HEK293 (cell line): ENCODE data around the gene PAQR5.

Experiments used
- KLF8 ChIP-seq: fragments of 450-650 bp; formaldehyde crosslinking; IDR thresholded peaks from 2 replicates; pipeline ENCODE4 v1.5.1; 2016; ENCODE audit warnings: missing biosample characterization, missing genetic modification characterization
- RBAK ChIP-seq: fragments of 450-650 bp; formaldehyde crosslinking; IDR thresholded peaks from 2 replicates; pipeline ENCODE4 v1.5.1; 2016; ENCODE audit warnings: missing biosample characterization, missing genetic modification characterization
- SP3 ChIP-seq: fragments of 450-650 bp; formaldehyde crosslinking; IDR thresholded peaks from 2 replicates; pipeline ENCODE4 v1.5.1; 2016; ENCODE audit warnings: missing biosample characterization, missing genetic modification characterization
- TCF7L2 ChIP-seq: IDR thresholded peaks from 2 replicates; pipeline ENCODE4 v1.6.1; 2011; ENCODE audit warnings: low read depth, mild to moderate bottlenecking, inconsistent platforms, low read length, moderate library complexity, borderline replicate concordance
- YY1 ChIP-seq: fragments of 450-650 bp; formaldehyde crosslinking; IDR thresholded peaks from 2 replicates; pipeline ENCODE4 v1.5.1; 2018; ENCODE audit warnings: missing biosample characterization, missing genetic modification characterization
- ZFP37 ChIP-seq: fragments of 450-650 bp; formaldehyde crosslinking; IDR thresholded peaks from 2 replicates; pipeline ENCODE4 v1.5.1; 2016; ENCODE audit warnings: missing biosample characterization, missing genetic modification characterization
- ZNF146 ChIP-seq: fragments of 450-650 bp; formaldehyde crosslinking; IDR thresholded peaks from 2 replicates; pipeline ENCODE4 v1.5.1; 2016; ENCODE audit warnings: missing biosample characterization, missing genetic modification characterization
- ZNF561 ChIP-seq: fragments of 450-650 bp; IDR thresholded peaks from 2 replicates; pipeline ENCODE4 v1.5.1; 2018; ENCODE audit warnings: missing biosample characterization, missing genetic modification characterization, borderline replicate concordance
- ZNF610 ChIP-seq: fragments of 450-650 bp; formaldehyde crosslinking; IDR thresholded peaks from 2 replicates; pipeline ENCODE4 v1.5.1; 2016; ENCODE audit warnings: missing biosample characterization, missing genetic modification characterization, borderline replicate concordance
- TF ChIP-seq, protein P1 (sequence below): fragments of 450-650 bp; formaldehyde crosslinking; IDR thresholded peaks from 2 replicates; pipeline ENCODE4 v1.5.1; 2016; ENCODE audit warnings: missing biosample characterization, missing genetic modification characterization
- TF ChIP-seq, protein P2 (sequence below): IDR thresholded peaks from 2 replicates; pipeline ENCODE4 v1.6.1; 2011; ENCODE audit warnings: mild to moderate bottlenecking, low read depth, low read length, borderline replicate concordance
- TF ChIP-seq, protein P3 (sequence below): fragments of 450-650 bp; formaldehyde crosslinking; IDR thresholded peaks from 2 replicates; pipeline ENCODE4 v1.5.1; 2016; ENCODE audit warnings: missing biosample characterization, missing genetic modification characterization, borderline replicate concordance
- TF ChIP-seq, protein P4 (sequence below): fragments of 450-650 bp; formaldehyde crosslinking; IDR thresholded peaks from 2 replicates; pipeline ENCODE4 v1.5.1; 2016; ENCODE audit warnings: missing biosample characterization, missing genetic modification characterization
- TF ChIP-seq, protein P5 (sequence below): fragments of 450-650 bp; formaldehyde crosslinking; IDR thresholded peaks from 2 replicates; pipeline ENCODE4 v1.5.1; 2016; ENCODE audit warnings: missing biosample characterization, missing genetic modification characterization

DNA sequence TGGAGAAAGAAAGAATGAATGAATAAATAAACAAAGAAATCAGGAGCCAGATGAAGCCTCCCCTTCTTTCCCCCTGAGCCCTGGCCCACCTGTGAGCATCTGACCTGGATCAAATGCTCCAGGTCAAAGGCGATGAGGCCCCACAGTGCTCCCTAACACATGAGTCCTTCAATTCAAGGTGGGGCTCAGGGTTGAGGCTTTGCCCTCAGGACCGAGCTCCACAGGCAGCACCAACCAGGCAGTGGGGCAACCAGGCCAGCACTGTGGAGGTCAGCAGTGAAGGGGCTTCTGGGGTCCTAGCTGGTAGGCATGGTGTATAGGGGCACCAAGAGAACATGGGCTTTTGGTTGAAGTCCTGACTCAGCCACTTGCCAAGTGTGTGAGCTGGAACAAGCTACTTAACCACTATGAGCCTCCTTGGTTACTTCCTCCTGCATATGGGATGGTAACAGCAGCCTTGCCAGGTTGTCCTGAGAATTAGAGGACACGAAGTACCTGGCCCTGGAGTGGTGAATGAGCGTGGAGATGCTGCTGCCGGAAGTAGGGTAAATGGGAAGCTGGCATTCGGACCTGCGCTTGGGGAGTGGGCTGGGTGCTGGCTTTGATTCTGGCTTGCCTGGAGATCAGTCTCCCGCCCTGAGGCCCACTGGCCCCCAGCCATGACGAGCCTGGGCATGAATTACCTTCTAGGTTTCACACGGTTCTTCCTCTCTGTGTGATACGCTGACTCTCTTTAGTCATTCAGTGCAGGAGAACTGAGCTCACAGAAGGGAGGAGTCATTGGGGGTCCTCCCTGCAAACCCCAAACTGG, 10.0 kb upstream of the PAQR5 start:
- TF ChIP-seq, protein P1, sequence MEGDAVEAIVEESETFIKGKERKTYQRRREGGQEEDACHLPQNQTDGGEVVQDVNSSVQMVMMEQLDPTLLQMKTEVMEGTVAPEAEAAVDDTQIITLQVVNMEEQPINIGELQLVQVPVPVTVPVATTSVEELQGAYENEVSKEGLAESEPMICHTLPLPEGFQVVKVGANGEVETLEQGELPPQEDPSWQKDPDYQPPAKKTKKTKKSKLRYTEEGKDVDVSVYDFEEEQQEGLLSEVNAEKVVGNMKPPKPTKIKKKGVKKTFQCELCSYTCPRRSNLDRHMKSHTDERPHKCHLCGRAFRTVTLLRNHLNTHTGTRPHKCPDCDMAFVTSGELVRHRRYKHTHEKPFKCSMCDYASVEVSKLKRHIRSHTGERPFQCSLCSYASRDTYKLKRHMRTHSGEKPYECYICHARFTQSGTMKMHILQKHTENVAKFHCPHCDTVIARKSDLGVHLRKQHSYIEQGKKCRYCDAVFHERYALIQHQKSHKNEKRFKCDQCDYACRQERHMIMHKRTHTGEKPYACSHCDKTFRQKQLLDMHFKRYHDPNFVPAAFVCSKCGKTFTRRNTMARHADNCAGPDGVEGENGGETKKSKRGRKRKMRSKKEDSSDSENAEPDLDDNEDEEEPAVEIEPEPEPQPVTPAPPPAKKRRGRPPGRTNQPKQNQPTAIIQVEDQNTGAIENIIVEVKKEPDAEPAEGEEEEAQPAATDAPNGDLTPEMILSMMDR (tag by site-specific recombination), result no peak
- TF ChIP-seq YY1 (tag by site-specific recombination), result no peak
- TF ChIP-seq ZNF146 (tag by site-specific recombination), result no peak
- no peak for TF ChIP-seq TCF7L2
- TF ChIP-seq KLF8 (tag by site-specific recombination), result no peak
- TF ChIP-seq SP3 (tag by site-specific recombination), result no peak
- TF ChIP-seq, protein P2, sequence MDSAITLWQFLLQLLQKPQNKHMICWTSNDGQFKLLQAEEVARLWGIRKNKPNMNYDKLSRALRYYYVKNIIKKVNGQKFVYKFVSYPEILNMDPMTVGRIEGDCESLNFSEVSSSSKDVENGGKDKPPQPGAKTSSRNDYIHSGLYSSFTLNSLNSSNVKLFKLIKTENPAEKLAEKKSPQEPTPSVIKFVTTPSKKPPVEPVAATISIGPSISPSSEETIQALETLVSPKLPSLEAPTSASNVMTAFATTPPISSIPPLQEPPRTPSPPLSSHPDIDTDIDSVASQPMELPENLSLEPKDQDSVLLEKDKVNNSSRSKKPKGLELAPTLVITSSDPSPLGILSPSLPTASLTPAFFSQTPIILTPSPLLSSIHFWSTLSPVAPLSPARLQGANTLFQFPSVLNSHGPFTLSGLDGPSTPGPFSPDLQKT, result no peak
- TF ChIP-seq, protein P3, sequence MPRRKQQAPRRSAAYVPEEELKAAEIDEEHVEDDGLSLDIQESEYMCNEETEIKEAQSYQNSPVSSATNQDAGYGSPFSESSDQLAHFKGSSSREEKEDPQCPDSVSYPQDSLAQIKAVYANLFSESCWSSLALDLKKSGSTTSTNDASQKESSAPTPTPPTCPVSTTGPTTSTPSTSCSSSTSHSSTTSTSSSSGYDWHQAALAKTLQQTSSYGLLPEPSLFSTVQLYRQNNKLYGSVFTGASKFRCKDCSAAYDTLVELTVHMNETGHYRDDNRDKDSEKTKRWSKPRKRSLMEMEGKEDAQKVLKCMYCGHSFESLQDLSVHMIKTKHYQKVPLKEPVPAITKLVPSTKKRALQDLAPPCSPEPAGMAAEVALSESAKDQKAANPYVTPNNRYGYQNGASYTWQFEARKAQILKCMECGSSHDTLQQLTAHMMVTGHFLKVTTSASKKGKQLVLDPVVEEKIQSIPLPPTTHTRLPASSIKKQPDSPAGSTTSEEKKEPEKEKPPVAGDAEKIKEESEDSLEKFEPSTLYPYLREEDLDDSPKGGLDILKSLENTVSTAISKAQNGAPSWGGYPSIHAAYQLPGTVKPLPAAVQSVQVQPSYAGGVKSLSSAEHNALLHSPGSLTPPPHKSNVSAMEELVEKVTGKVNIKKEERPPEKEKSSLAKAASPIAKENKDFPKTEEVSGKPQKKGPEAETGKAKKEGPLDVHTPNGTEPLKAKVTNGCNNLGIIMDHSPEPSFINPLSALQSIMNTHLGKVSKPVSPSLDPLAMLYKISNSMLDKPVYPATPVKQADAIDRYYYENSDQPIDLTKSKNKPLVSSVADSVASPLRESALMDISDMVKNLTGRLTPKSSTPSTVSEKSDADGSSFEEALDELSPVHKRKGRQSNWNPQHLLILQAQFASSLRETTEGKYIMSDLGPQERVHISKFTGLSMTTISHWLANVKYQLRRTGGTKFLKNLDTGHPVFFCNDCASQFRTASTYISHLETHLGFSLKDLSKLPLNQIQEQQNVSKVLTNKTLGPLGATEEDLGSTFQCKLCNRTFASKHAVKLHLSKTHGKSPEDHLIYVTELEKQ (tag by site-specific recombination), result no peak
- TF ChIP-seq, protein P4, sequence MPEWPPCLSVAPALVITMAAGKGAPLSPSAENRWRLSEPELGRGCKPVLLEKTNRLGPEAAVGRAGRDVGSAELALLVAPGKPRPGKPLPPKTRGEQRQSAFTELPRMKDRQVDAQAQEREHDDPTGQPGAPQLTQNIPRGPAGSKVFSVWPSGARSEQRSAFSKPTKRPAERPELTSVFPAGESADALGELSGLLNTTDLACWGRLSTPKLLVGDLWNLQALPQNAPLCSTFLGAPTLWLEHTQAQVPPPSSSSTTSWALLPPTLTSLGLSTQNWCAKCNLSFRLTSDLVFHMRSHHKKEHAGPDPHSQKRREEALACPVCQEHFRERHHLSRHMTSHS (tag by site-specific recombination), result no peak
- TF ChIP-seq RBAK, result no peak
- TF ChIP-seq, protein P5, sequence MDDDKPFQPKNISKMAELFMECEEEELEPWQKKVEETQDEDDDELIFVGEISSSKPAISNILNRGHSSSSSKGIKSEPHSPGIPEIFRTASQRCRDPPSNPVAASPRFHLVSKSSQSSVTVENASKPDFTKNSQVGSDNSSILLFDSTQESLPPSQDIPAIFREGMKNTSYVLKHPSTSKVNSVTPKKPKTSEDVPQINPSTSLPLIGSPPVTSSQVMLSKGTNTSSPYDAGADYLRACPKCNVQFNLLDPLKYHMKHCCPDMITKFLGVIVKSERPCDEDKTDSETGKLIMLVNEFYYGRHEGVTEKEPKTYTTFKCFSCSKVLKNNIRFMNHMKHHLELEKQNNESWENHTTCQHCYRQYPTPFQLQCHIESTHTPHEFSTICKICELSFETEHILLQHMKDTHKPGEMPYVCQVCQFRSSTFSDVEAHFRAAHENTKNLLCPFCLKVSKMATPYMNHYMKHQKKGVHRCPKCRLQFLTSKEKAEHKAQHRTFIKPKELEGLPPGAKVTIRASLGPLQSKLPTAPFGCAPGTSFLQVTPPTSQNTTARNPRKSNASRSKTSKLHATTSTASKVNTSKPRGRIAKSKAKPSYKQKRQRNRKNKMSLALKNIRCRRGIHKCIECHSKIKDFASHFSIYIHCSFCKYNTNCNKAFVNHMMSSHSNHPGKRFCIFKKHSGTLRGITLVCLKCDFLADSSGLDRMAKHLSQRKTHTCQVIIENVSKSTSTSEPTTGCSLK (tag by site-specific recombination), result no peak
- TF ChIP-seq ZFP37 (tag by site-specific recombination), result no peak
- TF ChIP-seq ZNF561 (tag by site-specific recombination), result no peak
- no peak for TF ChIP-seq ZNF610 (tag by site-specific recombination)
